ENCODE results near the gene HDLBP. TPM values are rescaled to one million over a fixed set of nuclear protein-coding genes. Genes with fewer than 3 reads are reported as not detected.
A peak's percentile ranks its signal among the peaks of the same experiment; 100 is the strongest.
"Not testable (repeated sequence)": the region's sequence is repeated elsewhere in the genome, so short reads cannot be mapped to it uniquely, and the experiment has no call there.

Gene HDLBP
- polyA plus RNA-seq, 4 donors = 136 to 394 (median 171) TPM

- DNase-seq (no peak), FAIRE-seq (no peak)
- WGBS, 3 donors = 56 to 71% (median 70%) methylated on average over 5 of the region's 5 CpGs
- Histone ChIP-seq H3K36me3 (ENCODE audit: control insufficient read depth in 3 of 3, insufficient read depth in 2 of 3, low read depth in 1 of 3, low read length in 3 of 3) (peaks cover 2 to 21% (median 3%) of the 10 kb centered on the region in 3 donors), H3K4me3 (ENCODE audit: low read depth in 1 of 3, low read length in 3 of 3) (no peak overlapping the region), H3K4me1 (ENCODE audit: control insufficient read depth in 3 of 3, insufficient read depth in 2 of 3, low read depth in 1 of 3, low read length in 2 of 3) (peaks cover 0 to 9% (median 0%) of the 10 kb centered on the region in 3 donors), H3K27ac (ENCODE audit: low read depth in 1 of 3, low read length in 2 of 3) (no peak overlapping the region), H3K27me3 (ENCODE audit: control insufficient read depth in 3 of 3, insufficient read depth in 3 of 3, low read length in 3 of 3) (no peaks in the 10 kb centered on the region), H3K9me3 (ENCODE audit: control insufficient read depth in 2 of 2, insufficient read depth in 1 of 2, low read depth in 1 of 2, low read length in 1 of 2) (peaks cover 0 to 3% of the 10 kb centered on the region in 2 donors)
These were observed 8.3 kb upstream of the HDLBP start for GRCh38 chr2:241323778-241324177.

GRCh38 chr2:241321886-241322285 lies 6.4 kb upstream of the HDLBP start:
- Histone ChIP-seq H3K4me1 (ENCODE audit: control insufficient read depth in 3 of 3, insufficient read depth in 2 of 3, low read depth in 1 of 3, low read length in 2 of 3) (peaks cover 3 to 14% (median 14%) of the 10 kb centered on the region in 3 donors), H3K9me3 (ENCODE audit: control insufficient read depth in 2 of 2, insufficient read depth in 1 of 2, low read depth in 1 of 2, low read length in 1 of 2) (peaks cover 0 to 3% of the 10 kb centered on the region in 2 donors), H3K36me3 (ENCODE audit: control insufficient read depth in 3 of 3, insufficient read depth in 2 of 3, low read depth in 1 of 3, low read length in 3 of 3) (peaks cover 0 to 8% (median 3%) of the 10 kb centered on the region in 3 donors), H3K4me3 (ENCODE audit: low read depth in 1 of 3, low read length in 3 of 3) (no peak overlapping the region), H3K27ac (ENCODE audit: low read depth in 1 of 3, low read length in 2 of 3) (no peak overlapping the region), H3K27me3 (ENCODE audit: control insufficient read depth in 3 of 3, insufficient read depth in 3 of 3, low read length in 3 of 3) (no peaks in the 10 kb centered on the region)
- FAIRE-seq (no peak), DNase-seq (no peak)
- 36 to 74% (median 65%) methylated on average over 1 of the region's 1 CpG for WGBS, 3 donors

DNA sequence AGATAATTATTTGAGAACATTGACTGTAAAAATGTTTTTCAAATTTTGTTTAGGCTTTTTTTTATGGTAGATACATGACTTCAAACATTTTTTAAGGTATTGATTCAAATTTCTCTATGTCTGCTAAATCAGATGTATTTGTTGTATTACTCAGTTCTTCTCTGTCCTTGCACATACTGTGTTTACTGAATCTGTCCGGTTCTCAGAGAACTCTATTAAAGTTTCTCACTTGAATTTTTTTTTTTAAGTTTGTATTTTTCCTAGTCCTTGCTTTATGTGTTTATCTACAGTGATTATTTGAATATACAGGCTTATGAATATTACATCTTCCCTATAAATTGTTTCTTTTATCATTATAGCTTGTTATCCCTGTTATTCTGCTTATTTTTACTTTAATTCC lies 5.6 kb upstream of the HDLBP start:
- Histone ChIP-seq H3K4me3 (ENCODE audit: low read depth in 1 of 3, low read length in 3 of 3) (no peak overlapping the region), H3K4me1 (ENCODE audit: control insufficient read depth in 3 of 3, insufficient read depth in 2 of 3, low read depth in 1 of 3, low read length in 2 of 3) (peaks cover 3 to 16% (median 14%) of the 10 kb centered on the region in 3 donors), H3K27me3 (ENCODE audit: control insufficient read depth in 3 of 3, insufficient read depth in 3 of 3, low read length in 3 of 3) (no peaks in the 10 kb centered on the region), H3K27ac (ENCODE audit: low read depth in 1 of 3, low read length in 2 of 3) (no peak overlapping the region), H3K36me3 (ENCODE audit: control insufficient read depth in 3 of 3, insufficient read depth in 2 of 3, low read depth in 1 of 3, low read length in 3 of 3) (peaks cover 0 to 4% (median 2%) of the 10 kb centered on the region in 3 donors), H3K9me3 (ENCODE audit: control insufficient read depth in 2 of 2, insufficient read depth in 1 of 2, low read depth in 1 of 2, low read length in 1 of 2) (no peaks in the 10 kb centered on the region)
- DNase-seq (no peak), FAIRE-seq (no peak)
- 46 to 58% (median 48%) methylated on average over 1 of the region's 1 CpG for WGBS, 3 donors

GRCh38 chr2:241320394-241320793 lies 4.9 kb upstream of the HDLBP start:
- DNase-seq = no peak
- no peak overlapping the region for H3K4me3 ChIP-seq (ENCODE audit: low read depth in 1 of 3, low read length in 3 of 3)
- FAIRE-seq = no peak
- WGBS, 3 donors = 89 to 92% (median 91%) methylated on average over 8 of the region's 8 CpGs
- H3K9me3 ChIP-seq (ENCODE audit: control insufficient read depth in 2 of 2, insufficient read depth in 1 of 2, low read depth in 1 of 2, low read length in 1 of 2) = no peaks in the 10 kb centered on the region
- H3K27ac ChIP-seq (ENCODE audit: low read depth in 1 of 3, low read length in 2 of 3) = no peak overlapping the region
- H3K4me1 ChIP-seq (ENCODE audit: control insufficient read depth in 3 of 3, insufficient read depth in 2 of 3, low read depth in 1 of 3, low read length in 2 of 3) = peaks cover 3 to 16% (median 14%) of the 10 kb centered on the region in 3 donors
- H3K36me3 ChIP-seq (ENCODE audit: control insufficient read depth in 3 of 3, insufficient read depth in 2 of 3, low read depth in 1 of 3, low read length in 3 of 3) = peaks cover 0 to 4% (median 2%) of the 10 kb centered on the region in 3 donors
- H3K27me3 ChIP-seq (ENCODE audit: control insufficient read depth in 3 of 3, insufficient read depth in 3 of 3, low read length in 3 of 3) = no peaks in the 10 kb centered on the region

DNA sequence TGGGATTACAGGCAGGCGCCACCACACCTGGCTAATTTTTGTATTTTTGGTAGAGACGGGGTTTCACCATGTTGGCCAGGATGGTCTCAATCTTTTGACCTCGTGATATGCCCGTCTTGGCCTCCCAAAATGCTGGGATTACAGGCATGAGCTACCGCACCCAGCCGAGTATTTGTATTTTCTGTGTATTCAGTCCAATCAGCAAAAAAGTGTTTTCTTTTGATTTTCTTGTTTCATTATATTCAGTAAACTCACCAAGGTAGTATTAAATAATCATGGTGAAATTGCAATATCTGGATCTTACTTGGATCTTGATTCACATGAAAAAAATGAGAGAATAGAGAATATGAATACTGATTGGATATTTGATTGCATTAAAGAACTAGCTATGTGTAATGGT lies 3.4 kb upstream of the HDLBP start:
- not testable (repeated sequence) for H3K9me3 ChIP-seq (ENCODE audit: control insufficient read depth in 2 of 2, insufficient read depth in 1 of 2, low read depth in 1 of 2, low read length in 1 of 2); H3K27ac ChIP-seq (ENCODE audit: low read depth in 1 of 3, low read length in 2 of 3); H3K4me3 ChIP-seq (ENCODE audit: low read depth in 1 of 3, low read length in 3 of 3); H3K36me3 ChIP-seq (ENCODE audit: control insufficient read depth in 3 of 3, insufficient read depth in 2 of 3, low read depth in 1 of 3, low read length in 3 of 3); H3K27me3 ChIP-seq (ENCODE audit: control insufficient read depth in 3 of 3, insufficient read depth in 3 of 3, low read length in 3 of 3); DNase-seq; FAIRE-seq
- H3K4me1 ChIP-seq (ENCODE audit: control insufficient read depth in 3 of 3, insufficient read depth in 2 of 3, low read depth in 1 of 3, low read length in 2 of 3) = peaks cover 3 to 18% (median 16%) of the 10 kb centered on the region in 3 donors
- WGBS, 3 donors = 87 to 89% (median 88%) methylated on average over 6 of the region's 6 CpGs

- DNase-seq = no peak
- 32 to 64% (median 34%) methylated on average over 4 of the region's 4 CpGs for WGBS, 3 donors
- peak overlapping the region in 2 of 3 donors; percentile 83 to 96 for H3K4me3 ChIP-seq (ENCODE audit: low read depth in 1 of 3, low read length in 3 of 3)
- no peak for FAIRE-seq
- H3K4me1 ChIP-seq (ENCODE audit: control insufficient read depth in 3 of 3, insufficient read depth in 2 of 3, low read depth in 1 of 3, low read length in 2 of 3) = peaks cover 5 to 25% (median 23%) of the 10 kb centered on the region in 3 donors
- no peaks in the 10 kb centered on the region for H3K27me3 ChIP-seq (ENCODE audit: control insufficient read depth in 3 of 3, insufficient read depth in 3 of 3, low read length in 3 of 3)
- no peaks in the 10 kb centered on the region for H3K36me3 ChIP-seq (ENCODE audit: control insufficient read depth in 3 of 3, insufficient read depth in 2 of 3, low read depth in 1 of 3, low read length in 3 of 3)
- no peaks in the 10 kb centered on the region for H3K9me3 ChIP-seq (ENCODE audit: control insufficient read depth in 2 of 2, insufficient read depth in 1 of 2, low read depth in 1 of 2, low read length in 1 of 2)
- peak overlapping the region in 1 of 3 donors; percentile 93 for H3K27ac ChIP-seq (ENCODE audit: low read depth in 1 of 3, low read length in 2 of 3)
These were observed 1.9 kb upstream of the HDLBP start for GRCh38 chr2:241317391-241317790.

GRCh38 chr2:241316825-241317224 lies 1.4 kb upstream of the HDLBP start:
- no peak for FAIRE-seq
- 5 to 8% (median 7%) methylated on average over 4 of the region's 4 CpGs for WGBS, 3 donors
- Histone ChIP-seq H3K27me3 (ENCODE audit: control insufficient read depth in 3 of 3, insufficient read depth in 3 of 3, low read length in 3 of 3) (no peaks in the 10 kb centered on the region), H3K9me3 (ENCODE audit: control insufficient read depth in 2 of 2, insufficient read depth in 1 of 2, low read depth in 1 of 2, low read length in 1 of 2) (no peaks in the 10 kb centered on the region), H3K27ac (ENCODE audit: low read depth in 1 of 3, low read length in 2 of 3) (peak overlapping the region; percentile 84 to 93 (median 90)), H3K36me3 (ENCODE audit: control insufficient read depth in 3 of 3, insufficient read depth in 2 of 3, low read depth in 1 of 3, low read length in 3 of 3) (no peaks in the 10 kb centered on the region), H3K4me1 (ENCODE audit: control insufficient read depth in 3 of 3, insufficient read depth in 2 of 3, low read depth in 1 of 3, low read length in 2 of 3) (peaks cover 5 to 23% (median 22%) of the 10 kb centered on the region in 3 donors), H3K4me3 (ENCODE audit: low read depth in 1 of 3, low read length in 3 of 3) (peak overlapping the region; percentile 78 to 96 (median 83))
- DNase-seq = peak in 1 of 2 donors; percentile 32

DNA sequence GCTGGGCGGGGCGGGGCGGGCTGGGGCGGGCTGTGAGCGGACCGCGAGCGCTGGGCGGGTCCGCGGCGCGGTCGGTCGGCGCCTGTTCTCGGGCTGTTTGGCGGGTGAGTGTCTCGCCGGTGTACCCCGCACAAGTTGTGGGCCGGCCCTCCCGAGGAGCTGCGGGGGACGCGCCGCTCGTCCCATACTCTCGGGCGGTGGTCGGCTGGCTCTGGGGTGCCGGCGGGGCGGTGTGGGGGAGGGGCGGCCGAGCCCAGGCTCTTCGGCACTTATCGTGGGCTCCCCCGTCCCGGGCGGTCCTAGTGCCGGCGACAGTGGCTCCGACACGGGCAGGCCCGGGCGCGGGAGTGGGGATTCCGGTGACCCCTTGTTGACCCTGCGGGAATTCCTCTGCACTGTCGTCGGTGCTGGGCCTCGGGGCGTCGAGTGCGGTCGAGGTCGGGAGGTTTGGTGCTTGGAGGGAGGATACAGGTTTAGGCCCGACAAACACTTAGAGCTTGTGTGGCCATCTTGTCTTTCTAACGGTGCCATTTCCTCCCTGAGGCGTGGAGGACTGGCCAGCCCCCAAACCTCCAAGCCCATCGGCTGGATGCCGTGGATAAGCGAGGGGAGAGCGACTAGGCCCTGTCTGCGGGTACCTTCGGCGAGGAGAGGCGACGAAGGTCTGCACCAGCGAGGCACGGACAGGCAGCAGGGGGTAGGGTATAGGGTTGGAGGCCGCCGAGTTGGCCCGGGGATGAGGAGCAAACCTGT lies 583 bp upstream of the HDLBP start, which contains the start of gene SEPTIN2:
SEPTIN2 (plus strand) TSS at position 47 of the 753 bp plus-strand sequence. CDS start 8,308 bp downstream, outside the sequence.
- H3K4me1 ChIP-seq (ENCODE audit: control insufficient read depth in 3 of 3, insufficient read depth in 2 of 3, low read depth in 1 of 3, low read length in 2 of 3) = peaks cover 5 to 23% (median 21%) of the 10 kb centered on the region in 3 donors
- peak within 1 kb of the TSS; percentile 93 to 99 (median 95) for H3K27ac ChIP-seq (ENCODE audit: low read depth in 1 of 3, low read length in 2 of 3)
- H3K4me3 ChIP-seq (ENCODE audit: low read depth in 1 of 3, low read length in 3 of 3) = peak within 1 kb of the TSS; percentile 78 to 96 (median 83)
- FAIRE-seq (no peak), DNase-seq (peak in 1 of 2 donors; percentile 93)
- no peaks in the 10 kb centered on the region for H3K9me3 ChIP-seq (ENCODE audit: control insufficient read depth in 2 of 2, insufficient read depth in 1 of 2, low read depth in 1 of 2, low read length in 1 of 2)
- no peaks in the 10 kb centered on the region for H3K27me3 ChIP-seq (ENCODE audit: control insufficient read depth in 3 of 3, insufficient read depth in 3 of 3, low read length in 3 of 3)
- H3K36me3 ChIP-seq (ENCODE audit: control insufficient read depth in 3 of 3, insufficient read depth in 2 of 3, low read depth in 1 of 3, low read length in 3 of 3) = no peaks in the 10 kb centered on the region
- 0% methylated on average over 61 to 75 of the region's 75 CpGs for WGBS, 3 donors

All from small intestine (tissue), 7 donors.